Right cardiac atrium (tissue), 5 donors: ENCODE results near the gene SPDYC. TPM values are rescaled to one million over a fixed set of nuclear protein-coding genes. Genes with fewer than 3 reads are reported as not detected.
A peak's percentile ranks its signal among the peaks of the same experiment; 100 is the strongest.

Experiments
- ATAC-seq, 2 donors: fragments of 200-7000 bp; cut with Tn5 transposase; one replicate each; pipeline versions ENCODE4 v1.8.0 to v1.9.1; 2020; ENCODE audit warnings: moderate library complexity in 2 of 2, mild to moderate bottlenecking in 1 of 2
- DNase-seq, 3 donors: peaks; one replicate each; pipeline ENCODE4 v3.0.0-alpha.2; 2020
- H3K27ac ChIP-seq: one replicate; pipeline ENCODE4 v1.5.1; 2013; ENCODE audit warnings: mild to moderate bottlenecking, low read length, control low read depth, moderate library complexity
- H3K27me3 ChIP-seq: one replicate; pipeline ENCODE4 v1.6.1; 2013; ENCODE audit not compliant: control insufficient read depth, insufficient read depth
- H3K4me1 ChIP-seq: one replicate; pipeline ENCODE4 v1.6.1; 2013; ENCODE audit warnings: low read length; ENCODE audit not compliant: control insufficient read depth, insufficient read depth
- H3K4me3 ChIP-seq: one replicate; pipeline ENCODE4 v1.5.1; 2013; ENCODE audit warnings: low read length, control low read depth
- H3K9me3 ChIP-seq: one replicate; pipeline ENCODE4 v1.6.1; 2013; ENCODE audit warnings: low read length; ENCODE audit not compliant: control insufficient read depth
- WGBS: extraction: QIAGEN DNeasy Blood & Tissue Kit; methylation state at CpG from one replicate; pipeline ENCODE4 v1.1.7; 2013; 5-methylcytosine and 5-hydroxymethylcytosine counted together
- intact Hi-C, 4 donors: fragments of 100-400 bp; cut with DNase I; formaldehyde crosslinking; loops; one replicate each; pipeline versions ENCODE4 v1.11.0 to v1.14.0; 2022 to 2023
- polyA plus RNA-seq: library from polyadenylated mRNA; stranded (reverse); fragments of 200-250 nt; gene quantifications from one replicate; pipeline ENCODE4 v1.2.3, GENCODE V29; 2013
- total RNA-seq, 4 donors: library from RNA; stranded (reverse); fragmentation: NEBNext Ultra II Directional; extraction: Animal tissue kit (Norgen Biotek cat#: 25700); gene quantifications; one replicate each; pipeline ENCODE4 v1.2.1, GENCODE V29; 2021
- donor health status: healthy with polysubstance abuse.
- donor health status: DM: no; HTN: yes; CAD: no.
- donor health status: DM: no; HTN: no; CAD: no.
- donor health status: DM: no; HTN: yes; CAD: no; lungs with severe emphysema.
- donor health status: DM: yes; HTN: yes; CAD: no.

SPDYC gene
- total and polyA plus RNA-seq, 5 donors: not detected

- intact Hi-C loops: no loop called here
- Histone ChIP-seq H3K4me3 (no peak overlapping the region), H3K9me3 (no peaks in the 10 kb centered on the region), H3K27me3 (no peaks in the 10 kb centered on the region), H3K4me1 (no peaks in the 10 kb centered on the region), H3K27ac (no peak overlapping the region)
- ATAC-seq (no peak), DNase-seq (no peak)
- WGBS: 96% methylated on average over 3 of the region's 3 CpGs
Observed at GRCh38 chr11:65156256-65156655, 13.8 kb upstream of the SPDYC start.

GRCh38 chr11:65156926-65157325, 13.1 kb upstream of the SPDYC start:
- intact Hi-C loops: no loop called here
- 88% methylated on average over 3 of the region's 3 CpGs for WGBS

GRCh38 chr11:65157336-65157735, 12.7 kb upstream of the SPDYC start:
- ATAC-seq: no peak
- H3K27ac ChIP-seq: no peak overlapping the region
- H3K27me3 ChIP-seq: no peaks in the 10 kb centered on the region
- H3K9me3 ChIP-seq: no peaks in the 10 kb centered on the region
- no peak for DNase-seq
- no peak overlapping the region for H3K4me3 ChIP-seq
- H3K4me1 ChIP-seq: no peaks in the 10 kb centered on the region
- intact Hi-C loops: no loop called here
- 63% methylated on average over 3 of the region's 3 CpGs for WGBS

More at GRCh38 chr11:65156926-65157325, 13.1 kb upstream of the SPDYC start:
- H3K4me3 ChIP-seq: no peak overlapping the region
- no peaks in the 10 kb centered on the region for H3K9me3 ChIP-seq
- H3K4me1 ChIP-seq: no peaks in the 10 kb centered on the region
- DNase-seq (no peak), ATAC-seq (no peak)
- H3K27ac ChIP-seq: no peak overlapping the region
- no peaks in the 10 kb centered on the region for H3K27me3 ChIP-seq

- Histone ChIP-seq H3K4me3 (no peak overlapping the region), H3K4me1 (no peaks in the 10 kb centered on the region), H3K27me3 (no peaks in the 10 kb centered on the region), H3K9me3 (no peaks in the 10 kb centered on the region), H3K27ac (no peak overlapping the region)
- WGBS: 84% methylated on average over 5 of the region's 5 CpGs
- DNase-seq (no peak), ATAC-seq (no peak)
- intact Hi-C loops: no loop called here
Observed at GRCh38 chr11:65159012-65159411, 11.0 kb upstream of the SPDYC start.

GRCh38 chr11:65160643-65161042, 9.4 kb upstream of the SPDYC start:
- Histone ChIP-seq H3K27me3 (no peaks in the 10 kb centered on the region), H3K4me1 (no peaks in the 10 kb centered on the region), H3K4me3 (no peak overlapping the region), H3K27ac (no peak overlapping the region), H3K9me3 (no peaks in the 10 kb centered on the region)
- ATAC-seq (no peak), DNase-seq (no peak)
- intact Hi-C loops: no loop called here
- 72% methylated on average over 3 of the region's 3 CpGs for whole genome bisulfite sequencing

- ATAC-seq: no peak
- Histone ChIP-seq H3K27ac (no peak overlapping the region), H3K4me3 (no peak overlapping the region), H3K27me3 (no peaks in the 10 kb centered on the region), H3K9me3 (no peaks in the 10 kb centered on the region), H3K4me1 (no peaks in the 10 kb centered on the region)
- DNase-seq: no peak
- intact Hi-C loops: no loop called here
- WGBS: 85% methylated on average over 2 of the region's 2 CpGs
Observed at GRCh38 chr11:65163684-65164083, 6.3 kb upstream of the SPDYC start.

GRCh38 chr11:65165410-65166317, 4.4 kb upstream of the SPDYC start:
- intact Hi-C loops: no loop called here
- H3K27ac ChIP-seq: no peak overlapping the region
- 53% methylated on average over 31 of the region's 31 CpGs for WGBS
- H3K9me3 ChIP-seq: no peaks in the 10 kb centered on the region
- ATAC-seq (no peak), DNase-seq (no peak)
- H3K4me3 ChIP-seq: no peak overlapping the region
- no peaks in the 10 kb centered on the region for H3K4me1 ChIP-seq
- H3K27me3 ChIP-seq: no peaks in the 10 kb centered on the region

- WGBS: 84% methylated on average over 3 of the region's 3 CpGs
- H3K4me1 ChIP-seq: no peaks in the 10 kb centered on the region
- intact Hi-C loops: no loop called here
- H3K27ac ChIP-seq: no peak overlapping the region
- H3K27me3 ChIP-seq: no peaks in the 10 kb centered on the region
- DNase-seq: no peak
- no peaks in the 10 kb centered on the region for H3K9me3 ChIP-seq
- ATAC-seq: no peak
- no peak overlapping the region for H3K4me3 ChIP-seq
Observed at GRCh38 chr11:65166893-65167292, 3.1 kb upstream of the SPDYC start.

- ATAC-seq (no peak), DNase-seq (no peak)
- Histone ChIP-seq H3K27me3 (no peaks in the 10 kb centered on the region), H3K27ac (no peak overlapping the region), H3K4me1 (no peaks in the 10 kb centered on the region), H3K9me3 (no peaks in the 10 kb centered on the region), H3K4me3 (no peak overlapping the region)
- intact Hi-C loops: no loop called here
- WGBS: 81% methylated on average over 3 of the region's 3 CpGs
Observed at GRCh38 chr11:65167656-65168055, 2.4 kb upstream of the SPDYC start.

GRCh38 chr11:65169164-65169641, 830 bp upstream of the SPDYC start:
- DNase-seq (no peak), ATAC-seq (no peak)
- no peak overlapping the region for H3K27ac ChIP-seq
- no peak overlapping the region for H3K4me3 ChIP-seq
- H3K4me1 ChIP-seq: no peaks in the 10 kb centered on the region
- H3K9me3 ChIP-seq: no peaks in the 10 kb centered on the region
- WGBS: 65% methylated on average over 11 of the region's 11 CpGs
- H3K27me3 ChIP-seq: no peaks in the 10 kb centered on the region
- intact Hi-C loops: no loop called here

- intact Hi-C loops: no loop called here
- H3K9me3 ChIP-seq: no peaks in the 10 kb centered on the region
- H3K27ac ChIP-seq: no peak overlapping the region
- H3K27me3 ChIP-seq: no peaks in the 10 kb centered on the region
- no peaks in the 10 kb centered on the region for H3K4me1 ChIP-seq
- 80% methylated on average over 10 of the region's 10 CpGs for WGBS
- ATAC-seq: peak; percentile 11 to 29
- no peak overlapping the region for H3K4me3 ChIP-seq
- DNase-seq: no peak
Observed at GRCh38 chr11:65172600-65172999, 2.6 kb downstream of the SPDYC start.
